T-helper 17 cell (primary cell): ENCODE measurements around the gene GCSAML. TPM values are rescaled to one million over a fixed set of nuclear protein-coding genes. Genes with fewer than 3 reads are reported as not detected.
"Not testable (repeated sequence)": the region's sequence is repeated elsewhere in the genome, so short reads cannot be mapped to it uniquely, and the experiment has no call there.

Experiments used
- ATAC-seq: fragments of 150-1000 bp; cut with Tn5 transposase; 2 replicates; pipeline ENCODE4 v1.10.0; 2021; ENCODE audit warnings: mild to moderate bottlenecking, moderate library complexity
- DNase-seq, 3 donors: peaks; one replicate each; pipeline versions ENCODE4 v3.0.0 to v3.0.0-alpha.2; 2020 to 2021
- H3K9me3 ChIP-seq: one replicate; pipeline ENCODE4 v1.7.0; 2013; ENCODE audit warnings: low read length, mild to moderate bottlenecking; ENCODE audit not compliant: control insufficient read depth, poor library complexity, severe bottlenecking
- H3K27ac Mint-ChIP-seq: one replicate; pipeline ENCODE4 v1.8.0; 2022; ENCODE audit warnings: mild to moderate bottlenecking, moderate library complexity, mixed read lengths
- H3K27me3 Mint-ChIP-seq: one replicate; pipeline ENCODE4 v1.8.0; 2022; ENCODE audit warnings: mixed read lengths
- H3K36me3 Mint-ChIP-seq: one replicate; pipeline ENCODE4 v1.8.0; 2022; ENCODE audit warnings: low read depth, mixed read lengths
- H3K4me1 Mint-ChIP-seq: one replicate; pipeline ENCODE4 v1.8.0; 2022; ENCODE audit warnings: mild to moderate bottlenecking, mixed read lengths
- H3K4me3 Mint-ChIP-seq: one replicate; pipeline ENCODE4 v1.8.0; 2022; ENCODE audit warnings: mild to moderate bottlenecking, moderate library complexity, mixed read lengths
- total RNA-seq, 4 donors: library from RNA in 2 of 4; stranded (reverse) in 2 of 4; gene quantifications; one replicate each; pipeline ENCODE4 v1.2.3 and lab custom pipeline; 2022 to 2026

The GCSAML gene
- total RNA-seq (1 to 10 TPM; 1.7 to 2.2 TPM), total RNA-seq (lab: John Stamatoyannopoulos, UW) (0 to 0.23 reads per million in 2 donors)

DNA sequence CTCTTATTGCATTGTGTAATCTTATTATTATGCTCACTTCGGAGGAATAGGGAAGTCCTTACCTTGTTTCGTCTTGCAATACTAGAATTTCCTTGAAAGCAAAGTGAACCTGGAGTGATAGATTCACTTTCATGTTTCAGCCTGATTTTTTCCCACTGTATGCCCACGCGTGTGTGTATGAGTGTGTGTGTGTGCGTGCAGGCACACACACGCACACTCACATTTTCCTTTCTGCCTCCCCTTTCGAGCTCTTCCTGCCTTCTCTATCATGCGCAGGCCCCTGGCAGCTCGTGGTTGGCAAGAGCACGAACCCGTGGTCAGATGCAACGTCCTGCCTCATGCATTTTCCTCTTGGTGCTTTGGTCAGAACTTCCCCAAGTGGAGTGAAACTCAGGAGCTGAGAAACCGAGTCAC, at the start of gene GCSAML:
Gene GCSAML (plus strand): TSS at position 366 of the 414 bp plus-strand sequence. CDS start 58 bp downstream, outside the sequence.
- H3K9me3 ChIP-seq, result no peaks in the 10 kb centered on the region
- H3K27me3 Mint-ChIP-seq, result peaks cover 36% of the 10 kb centered on the region
- peaks cover 3% of the 10 kb centered on the region for H3K36me3 Mint-ChIP-seq
- no peak for DNase-seq
- peaks cover 7% of the 10 kb centered on the region for H3K4me1 Mint-ChIP-seq
- no peak within 1 kb of the TSS for H3K27ac Mint-ChIP-seq
- no peak within 1 kb of the TSS for H3K4me3 Mint-ChIP-seq
- no peak for ATAC-seq

GRCh38 chr1:247500865-247501264, 48.1 kb upstream of the GCSAML start:
- H3K27ac Mint-ChIP-seq, result no peak overlapping the region
- no peak overlapping the region for H3K4me3 Mint-ChIP-seq
- ATAC-seq (no peak), DNase-seq (no peak)
- H3K27me3 Mint-ChIP-seq, result peaks cover 25% of the 10 kb centered on the region
- peaks cover 2% of the 10 kb centered on the region for H3K36me3 Mint-ChIP-seq
- peaks cover 4% of the 10 kb centered on the region for H3K4me1 Mint-ChIP-seq
- H3K9me3 ChIP-seq, result no peaks in the 10 kb centered on the region

DNA sequence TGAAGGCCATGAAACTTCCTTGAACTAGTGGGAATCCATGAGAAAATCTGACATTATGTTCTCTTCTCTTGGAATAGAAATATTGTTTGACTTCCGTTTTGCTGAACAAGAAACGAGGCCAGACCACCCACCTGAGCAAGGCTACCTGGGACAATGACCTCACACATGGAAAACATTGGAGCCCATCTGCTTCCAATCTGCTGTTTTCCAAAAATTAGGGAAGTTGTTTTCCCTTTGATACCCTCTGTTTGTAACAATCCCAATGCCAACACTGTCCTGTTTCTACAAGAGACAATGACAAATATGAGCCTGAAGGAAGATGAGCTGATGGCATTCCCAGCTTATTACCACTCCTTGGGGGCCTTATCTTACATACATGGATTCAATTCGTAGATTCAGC, 42.1 kb upstream of the GCSAML start:
- peaks cover 16% of the 10 kb centered on the region for H3K27me3 Mint-ChIP-seq
- H3K4me1 Mint-ChIP-seq, result no peaks in the 10 kb centered on the region
- no peaks in the 10 kb centered on the region for H3K9me3 ChIP-seq
- no peak overlapping the region for H3K27ac Mint-ChIP-seq
- no peak overlapping the region for H3K4me3 Mint-ChIP-seq
- DNase-seq (no peak), ATAC-seq (no peak)
- H3K36me3 Mint-ChIP-seq, result peaks cover 3% of the 10 kb centered on the region

DNA sequence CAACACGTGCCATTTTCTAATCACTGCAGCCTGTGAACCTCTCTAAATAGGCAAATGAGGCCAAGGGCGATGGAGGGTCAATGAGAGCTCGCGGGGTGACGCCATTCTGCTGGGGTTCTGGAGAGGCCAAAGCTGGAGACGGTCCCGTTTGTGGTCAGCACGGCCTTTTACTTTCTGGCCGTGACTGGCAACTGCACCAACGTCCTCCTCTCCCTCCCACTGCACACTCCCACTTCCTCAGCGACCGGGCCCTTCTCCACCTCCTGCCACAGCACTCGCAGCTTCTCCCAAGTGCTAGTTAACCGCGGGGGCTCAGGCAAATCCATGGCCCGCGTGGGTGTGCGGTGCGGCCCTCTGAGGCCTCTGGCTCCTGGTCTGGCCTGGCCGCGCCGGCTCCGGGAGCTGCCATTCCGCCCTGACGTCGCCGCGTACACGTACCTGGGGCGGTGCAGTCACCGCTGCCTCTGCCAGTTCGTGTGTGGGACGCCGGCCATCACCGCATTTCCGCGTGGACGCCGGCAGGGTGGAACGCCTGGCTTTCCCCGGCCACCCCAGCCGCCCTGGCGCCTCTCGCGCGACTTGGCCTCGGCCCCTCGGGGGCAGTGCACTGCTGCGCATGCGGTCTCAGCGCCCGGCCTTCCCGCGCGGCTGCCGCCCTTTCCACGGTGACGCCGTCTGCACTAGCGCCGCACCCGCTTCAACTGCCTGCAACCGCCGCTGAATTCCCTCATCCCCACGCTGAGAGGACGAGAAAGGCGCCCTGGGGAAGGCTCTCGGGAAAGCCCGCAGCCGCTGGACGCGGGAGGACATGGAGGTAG, 30.9 kb upstream of the GCSAML start:
- peaks cover 3% of the 10 kb centered on the region for H3K36me3 Mint-ChIP-seq
- H3K9me3 ChIP-seq, result no peaks in the 10 kb centered on the region
- DNase-seq, result no peak
- no peaks in the 10 kb centered on the region for H3K4me1 Mint-ChIP-seq
- ATAC-seq, result no peak
- H3K4me3 Mint-ChIP-seq, result no peak overlapping the region
- no peak overlapping the region for H3K27ac Mint-ChIP-seq
- peaks cover 27% of the 10 kb centered on the region for H3K27me3 Mint-ChIP-seq

- H3K4me3 Mint-ChIP-seq, result no peak overlapping the region
- H3K4me1 Mint-ChIP-seq, result no peaks in the 10 kb centered on the region
- H3K27ac Mint-ChIP-seq, result no peak overlapping the region
Measured at GRCh38 chr1:247518613-247518891, 30.4 kb upstream of the GCSAML start.

DNA sequence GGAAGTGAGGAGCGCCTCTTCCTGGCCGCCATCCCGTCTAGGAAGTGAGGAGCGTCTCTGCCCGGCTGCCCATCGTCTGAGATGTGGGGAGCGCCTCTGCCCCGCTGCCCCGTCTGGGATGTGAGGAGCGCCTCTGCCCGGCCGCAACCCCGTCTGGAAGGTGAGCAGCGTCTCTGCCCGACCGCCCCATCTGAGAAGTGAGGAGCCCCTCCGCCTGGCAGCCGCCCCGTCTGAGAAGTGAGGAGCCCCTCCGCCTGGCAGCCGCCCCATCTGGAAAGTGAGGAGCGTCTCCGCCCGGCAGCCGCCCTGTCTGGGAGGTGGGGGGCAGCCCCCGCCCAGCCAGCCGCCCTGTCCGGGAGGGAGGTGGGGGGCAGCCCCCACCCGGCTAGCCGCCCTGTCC, 27.0 kb upstream of the GCSAML start:
- not testable (repeated sequence) for DNase-seq, H3K9me3 ChIP-seq, ATAC-seq, H3K36me3 Mint-ChIP-seq, H3K4me3 Mint-ChIP-seq, H3K27ac Mint-ChIP-seq, H3K4me1 Mint-ChIP-seq
- H3K27me3 Mint-ChIP-seq, result peaks cover 43% of the 10 kb centered on the region

More at GRCh38 chr1:247518613-247518891, 30.4 kb upstream of the GCSAML start:
- no peaks in the 10 kb centered on the region for H3K9me3 ChIP-seq
- Mint-ChIP-seq H3K27me3 (peaks cover 27% of the 10 kb centered on the region), H3K36me3 (peaks cover 3% of the 10 kb centered on the region)
- no peak for DNase-seq
- ATAC-seq, result no peak

DNA sequence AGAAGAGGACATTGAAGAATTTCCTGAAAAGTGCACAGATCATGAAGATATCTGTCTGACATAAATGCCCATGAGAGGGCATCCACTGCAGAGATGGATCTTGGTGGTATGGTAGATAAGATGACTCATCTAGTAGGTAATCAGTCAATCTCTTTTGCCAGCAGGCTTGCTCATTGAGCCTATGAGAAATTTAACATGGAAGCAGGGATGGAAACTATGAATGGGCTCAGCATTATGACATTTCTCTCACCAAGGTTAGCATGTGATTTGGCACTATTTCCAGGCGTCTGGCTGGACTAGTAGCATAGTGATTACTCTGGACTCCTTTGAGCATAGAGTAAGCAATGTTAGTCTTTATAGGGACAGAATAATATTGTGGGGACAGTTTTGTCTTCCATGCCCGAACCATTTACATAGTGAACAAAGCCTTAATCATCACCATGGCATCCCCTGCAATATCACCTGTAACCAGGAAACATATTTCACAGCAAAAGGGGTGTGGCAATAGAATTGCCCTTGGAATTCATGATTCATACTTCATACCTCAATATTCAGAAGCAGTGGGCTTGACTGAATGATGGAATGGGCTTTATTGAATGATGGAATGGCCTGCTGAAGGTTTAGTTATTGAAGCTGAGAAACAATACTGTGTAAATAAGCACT, 20.0 kb upstream of the GCSAML start:
- Mint-ChIP-seq H3K27me3 (peaks cover 59% of the 10 kb centered on the region), H3K4me1 (no peaks in the 10 kb centered on the region), H3K4me3 (no peak overlapping the region), H3K36me3 (no peaks in the 10 kb centered on the region), H3K27ac (no peak overlapping the region)
- H3K9me3 ChIP-seq, result no peaks in the 10 kb centered on the region
- ATAC-seq (no peak), DNase-seq (no peak)

DNA sequence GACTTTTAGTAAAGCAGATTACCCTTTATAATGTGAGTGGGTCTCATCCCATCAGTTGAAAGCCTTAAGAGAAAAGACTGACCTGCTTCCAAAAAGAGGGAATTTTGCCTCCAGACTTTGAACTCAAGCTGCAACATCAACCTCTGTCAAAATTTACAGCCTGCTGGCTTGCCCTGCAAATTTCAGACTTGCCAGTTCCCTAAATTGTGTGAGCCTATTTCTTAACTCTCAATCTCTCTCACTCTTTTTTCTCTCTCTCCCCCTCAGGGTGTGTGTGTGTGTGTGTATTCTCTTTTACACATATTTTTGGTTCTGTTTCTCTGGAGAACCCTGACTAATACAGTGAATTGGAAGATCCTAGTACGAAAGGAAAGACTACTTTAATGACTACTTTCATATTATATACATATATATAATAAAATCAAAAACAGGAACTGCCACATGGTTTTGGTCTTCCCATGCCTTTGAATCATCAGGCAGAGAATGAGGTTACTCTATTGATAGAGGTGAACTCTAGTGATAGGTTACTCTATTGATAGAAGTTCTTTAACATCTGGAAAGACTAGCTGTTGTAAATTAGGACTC, 19.1 kb upstream of the GCSAML start:
- Mint-ChIP-seq H3K4me3 (no peak overlapping the region), H3K36me3 (no peaks in the 10 kb centered on the region), H3K27ac (no peak overlapping the region), H3K4me1 (no peaks in the 10 kb centered on the region), H3K27me3 (peaks cover 61% of the 10 kb centered on the region)
- no peaks in the 10 kb centered on the region for H3K9me3 ChIP-seq
- DNase-seq (no peak), ATAC-seq (no peak)

- Mint-ChIP-seq H3K27ac (no peak overlapping the region), H3K27me3 (peaks cover 57% of the 10 kb centered on the region), H3K4me3 (no peak overlapping the region), H3K36me3 (no peaks in the 10 kb centered on the region), H3K4me1 (no peaks in the 10 kb centered on the region)
- no peaks in the 10 kb centered on the region for H3K9me3 ChIP-seq
- DNase-seq (no peak), ATAC-seq (no peak)
Measured at GRCh38 chr1:247530785-247531184, 18.1 kb upstream of the GCSAML start.

- Mint-ChIP-seq H3K27me3 (peaks cover 46% of the 10 kb centered on the region), H3K4me3 (no peak overlapping the region), H3K4me1 (no peaks in the 10 kb centered on the region), H3K27ac (no peak overlapping the region), H3K36me3 (no peaks in the 10 kb centered on the region)
- DNase-seq, result no peak
- ATAC-seq, result no peak
- H3K9me3 ChIP-seq, result no peaks in the 10 kb centered on the region
Measured at GRCh38 chr1:247531937-247532336, 17.0 kb upstream of the GCSAML start.

DNA sequence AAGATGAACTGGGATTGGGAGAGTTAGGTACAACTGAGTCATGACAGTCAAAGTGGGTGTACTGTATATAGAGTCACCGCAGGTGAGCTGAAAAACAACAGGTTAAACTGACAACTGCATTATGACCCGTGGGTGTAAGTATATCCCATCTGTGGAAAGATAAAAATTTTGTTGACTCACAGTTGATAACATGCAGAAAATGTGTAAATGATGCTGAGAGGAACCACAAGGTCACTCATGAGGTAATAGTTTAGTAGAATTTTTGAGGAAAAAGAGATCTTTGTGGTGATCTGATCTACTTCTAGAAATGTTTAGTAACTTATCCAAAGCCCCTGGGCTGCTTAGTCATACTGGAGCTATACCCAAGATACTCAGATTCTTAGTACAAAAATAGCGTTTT, 13.5 kb upstream of the GCSAML start:
- peaks cover under 1% of the 10 kb centered on the region for H3K4me1 Mint-ChIP-seq
- no peak for DNase-seq
- ATAC-seq, result no peak
- H3K27ac Mint-ChIP-seq, result no peak overlapping the region
- no peak overlapping the region for H3K4me3 Mint-ChIP-seq
- no peaks in the 10 kb centered on the region for H3K36me3 Mint-ChIP-seq
- peaks cover 41% of the 10 kb centered on the region for H3K27me3 Mint-ChIP-seq
- no peaks in the 10 kb centered on the region for H3K9me3 ChIP-seq

- H3K27ac Mint-ChIP-seq, result no peak within 1 kb of the TSS
- peaks cover 4% of the 10 kb centered on the region for H3K4me1 Mint-ChIP-seq
- ATAC-seq (no peak), DNase-seq (no peak)
- no peaks in the 10 kb centered on the region for H3K36me3 Mint-ChIP-seq
- H3K4me3 Mint-ChIP-seq, result no peak within 1 kb of the TSS
- peaks cover 43% of the 10 kb centered on the region for H3K27me3 Mint-ChIP-seq
- no peaks in the 10 kb centered on the region for H3K9me3 ChIP-seq
Measured at GRCh38 chr1:247536340-247536739, 12.6 kb upstream of the GCSAML start, which contains the start of gene OR2C3. Gene OR2C3, minus strand, starts transcription at chr1:247536440. Its CDS starts 3,929 bp downstream, at chr1:247532511.

GRCh38 chr1:247538561-247538960, 10.4 kb upstream of the GCSAML start:
- no peak for DNase-seq
- H3K27me3 Mint-ChIP-seq, result peaks cover 46% of the 10 kb centered on the region
- H3K27ac Mint-ChIP-seq, result no peak overlapping the region
- no peaks in the 10 kb centered on the region for H3K9me3 ChIP-seq
- no peak overlapping the region for H3K4me3 Mint-ChIP-seq
- no peaks in the 10 kb centered on the region for H3K36me3 Mint-ChIP-seq
- no peak for ATAC-seq
- H3K4me1 Mint-ChIP-seq, result peaks cover 4% of the 10 kb centered on the region
